NOMO-1 (cell line): ENCODE results near the gene PPP4R4.
A peak's percentile ranks its signal among the peaks of the same experiment; 100 is the strongest.
"Not testable (repeated sequence)": the region's sequence is repeated elsewhere in the genome, so short reads cannot be mapped to it uniquely, and the experiment has no call there.

Source experiments
- DNase-seq, 2 experiments: peaks; one replicate each; lab custom pipeline; 2025; ENCODE audit not compliant: unreplicated experiment in 2 of 2; lab: John Stamatoyannopoulos, UW

Gene PPP4R4

GRCh38 chr14:94264195-94264594 is 90.1 kb downstream of the PPP4R4 start:
- not testable (repeated sequence) for DNase-seq

DNA sequence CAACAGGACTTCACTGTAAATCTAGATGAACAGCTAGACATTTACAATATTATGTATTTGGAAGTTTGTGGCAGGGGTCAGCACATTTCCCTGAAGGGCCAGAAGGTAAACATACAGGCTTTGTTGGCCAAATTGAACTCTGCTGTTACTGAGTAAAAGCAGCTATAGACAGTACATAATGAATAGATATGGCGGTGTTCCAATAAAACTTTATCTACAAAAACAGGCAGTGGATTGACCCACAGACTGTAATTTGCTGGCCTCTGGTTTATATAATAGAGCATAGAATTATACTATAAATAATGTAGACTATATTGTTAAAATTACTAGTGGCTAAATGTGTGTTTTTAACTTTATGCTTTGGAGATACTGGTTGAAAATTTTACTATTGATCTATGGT is 93.2 kb downstream of the PPP4R4 start:
- no peak for DNase-seq

DNA sequence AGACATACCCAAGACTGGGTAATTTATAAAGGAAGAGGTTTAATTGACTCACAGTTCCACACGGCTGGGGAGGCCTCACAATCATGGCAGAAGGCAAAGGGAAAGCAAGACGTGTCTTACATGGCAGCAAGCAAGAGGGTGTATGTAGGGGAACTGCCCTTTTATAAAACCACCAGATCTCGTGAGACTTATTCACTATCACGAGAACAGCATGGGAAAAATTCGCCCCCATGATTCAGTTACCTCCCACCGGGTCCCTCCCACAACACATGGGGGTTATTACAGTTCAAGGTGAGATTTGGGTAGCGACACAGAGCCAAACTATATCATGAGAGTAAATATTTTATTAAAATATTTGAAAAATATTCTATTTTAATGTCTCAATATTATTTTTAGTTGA is 94.5 kb downstream of the PPP4R4 start:
- DNase-seq, result not testable (repeated sequence)

GRCh38 chr14:94269156-94269555 is 95.0 kb downstream of the PPP4R4 start:
- DNase-seq, result no peak

GRCh38 chr14:94276898-94277561 is 102.9 kb downstream of the PPP4R4 start:
- DNase-seq, result peak in 1 of 2 experiments; percentile 0

- DNase-seq, result no peak
These were observed 104.6 kb downstream of the PPP4R4 start for GRCh38 chr14:94278731-94279130.

DNA sequence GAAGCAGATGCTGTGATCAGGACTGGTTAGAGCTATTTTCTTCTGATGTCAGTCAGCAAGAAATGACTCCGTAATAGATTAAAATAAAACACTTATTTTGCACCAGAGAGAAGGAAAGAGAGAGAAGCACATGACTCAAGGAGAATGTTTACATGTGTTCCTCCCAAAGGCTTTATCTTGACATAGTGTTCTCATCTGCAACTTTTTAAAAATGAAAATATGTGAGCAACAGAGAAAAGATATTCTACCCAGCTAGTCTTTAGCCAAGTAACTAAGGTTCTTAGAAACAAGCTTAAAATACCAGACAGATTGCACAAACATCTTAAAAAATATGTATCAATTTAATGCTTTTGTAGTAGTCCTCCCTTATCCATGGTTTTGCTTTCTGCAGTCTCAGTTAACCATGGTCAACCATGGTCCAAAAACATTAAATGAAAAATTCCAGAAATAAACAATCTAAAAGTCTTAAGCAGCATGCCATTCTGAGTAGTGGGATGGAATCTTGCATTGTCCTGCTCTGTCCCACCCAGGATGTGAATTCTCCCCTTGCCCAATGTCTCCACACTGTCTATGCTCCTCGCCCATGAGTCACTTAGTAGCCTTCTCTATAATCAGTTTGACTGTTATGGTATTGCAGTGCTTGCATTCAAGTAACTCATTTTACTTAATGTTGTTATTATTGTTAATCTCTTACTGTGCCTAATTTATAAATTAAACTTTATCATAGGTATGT is 109.0 kb downstream of the PPP4R4 start:
- no peak for DNase-seq

DNA sequence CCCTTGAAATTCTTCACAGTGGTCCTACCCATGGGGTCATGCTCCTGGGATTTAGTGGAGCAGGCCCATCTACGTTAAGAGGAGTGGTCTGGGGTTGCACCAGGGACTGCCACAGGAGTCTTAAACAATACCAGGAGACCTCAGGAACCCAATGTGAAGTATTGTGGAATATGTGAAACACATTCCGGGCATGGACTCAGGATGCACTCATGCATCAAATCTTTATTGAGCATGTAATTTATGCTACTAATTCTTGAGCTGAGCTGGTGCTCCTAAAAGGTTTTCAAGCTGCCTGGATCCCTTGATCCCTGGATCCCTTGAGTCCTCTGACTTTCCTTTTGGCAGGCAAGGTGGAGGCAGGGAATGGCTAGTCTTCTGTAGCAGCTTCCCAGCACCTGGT is 110.1 kb downstream of the PPP4R4 start:
- no peak for DNase-seq

DNA sequence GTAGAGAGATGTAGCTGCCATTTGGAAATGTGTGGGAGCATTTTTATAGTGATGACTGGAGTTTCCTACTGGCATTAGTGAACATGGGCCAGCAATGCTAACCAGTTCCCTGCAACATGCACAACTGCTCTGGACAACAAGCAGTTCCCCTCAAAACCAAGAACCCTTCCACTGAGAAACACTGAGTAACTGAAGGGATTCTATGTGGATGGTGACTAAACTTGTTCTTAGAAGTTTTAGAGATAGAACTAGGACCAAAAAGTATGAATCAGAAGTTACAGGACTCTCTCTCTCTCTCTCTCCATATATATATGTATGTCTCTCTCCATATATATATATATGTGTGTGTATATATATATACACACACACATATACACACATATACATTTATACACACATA is 111.0 kb downstream of the PPP4R4 start:
- no peak for DNase-seq

DNA sequence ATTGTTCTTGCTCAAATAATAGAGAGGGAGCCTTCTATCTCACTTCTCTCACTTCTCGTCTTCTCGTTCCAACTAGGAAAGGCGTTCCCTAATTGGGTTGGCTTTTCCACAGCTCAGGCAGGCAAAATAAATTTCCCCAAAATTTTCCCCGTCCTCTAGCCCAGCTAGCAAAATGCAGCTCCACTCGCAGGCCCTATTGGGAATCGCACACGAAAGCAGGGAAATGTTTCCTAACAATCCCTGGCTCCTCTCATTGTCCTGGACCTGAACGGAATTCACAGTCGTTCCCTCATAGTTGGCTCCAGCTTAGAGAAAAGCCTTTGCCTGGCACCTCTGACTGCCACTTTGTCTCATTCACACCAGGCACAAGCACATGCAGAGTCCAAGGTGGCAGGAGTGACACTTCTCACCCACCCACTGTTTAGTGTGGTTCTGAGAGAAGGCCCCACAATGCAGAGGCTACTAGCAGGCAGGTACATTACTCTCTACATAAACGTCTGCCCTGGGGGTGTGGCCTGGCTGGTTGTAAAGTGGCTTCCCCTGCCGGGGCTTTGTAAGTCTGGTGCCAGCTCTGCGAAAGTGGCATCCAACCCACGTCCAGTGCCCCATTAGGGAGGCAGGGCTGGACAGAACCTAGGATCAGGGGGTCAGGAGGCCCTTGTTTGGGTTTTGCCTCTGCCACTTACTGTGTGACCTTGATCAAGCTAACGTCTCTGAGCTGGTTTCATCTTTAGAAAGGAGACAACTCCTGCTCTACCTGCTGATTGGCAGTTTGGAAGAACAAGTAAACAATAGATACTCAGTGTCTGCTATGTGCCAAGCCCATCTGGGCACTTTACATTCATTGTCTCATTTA is 114.7 kb downstream of the PPP4R4 start:
- DNase-seq, result no peak

DNA sequence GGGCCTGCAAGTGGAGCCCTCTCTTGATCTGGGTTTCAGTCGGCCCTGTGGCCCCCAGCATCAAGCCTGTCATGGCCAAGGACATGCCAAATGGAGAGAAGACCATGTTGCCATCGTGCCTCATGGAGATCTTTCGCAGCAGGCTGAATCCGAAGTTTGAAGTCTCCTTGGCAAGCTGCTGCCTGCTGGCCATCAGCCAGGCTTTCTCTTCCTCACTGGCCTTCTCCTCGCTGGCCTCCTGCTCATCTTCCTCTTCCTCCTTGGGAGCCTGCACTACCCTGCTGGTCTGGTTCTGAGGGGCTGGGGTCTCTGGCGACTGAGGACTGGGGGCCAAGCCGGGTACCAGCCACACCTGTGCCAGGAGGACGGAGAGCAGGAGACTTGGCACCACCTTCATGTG is 116.1 kb downstream of the PPP4R4 start:
- no peak for DNase-seq

- DNase-seq, result no peak
These were observed 117.2 kb downstream of the PPP4R4 start for GRCh38 chr14:94291159-94291905.

DNA sequence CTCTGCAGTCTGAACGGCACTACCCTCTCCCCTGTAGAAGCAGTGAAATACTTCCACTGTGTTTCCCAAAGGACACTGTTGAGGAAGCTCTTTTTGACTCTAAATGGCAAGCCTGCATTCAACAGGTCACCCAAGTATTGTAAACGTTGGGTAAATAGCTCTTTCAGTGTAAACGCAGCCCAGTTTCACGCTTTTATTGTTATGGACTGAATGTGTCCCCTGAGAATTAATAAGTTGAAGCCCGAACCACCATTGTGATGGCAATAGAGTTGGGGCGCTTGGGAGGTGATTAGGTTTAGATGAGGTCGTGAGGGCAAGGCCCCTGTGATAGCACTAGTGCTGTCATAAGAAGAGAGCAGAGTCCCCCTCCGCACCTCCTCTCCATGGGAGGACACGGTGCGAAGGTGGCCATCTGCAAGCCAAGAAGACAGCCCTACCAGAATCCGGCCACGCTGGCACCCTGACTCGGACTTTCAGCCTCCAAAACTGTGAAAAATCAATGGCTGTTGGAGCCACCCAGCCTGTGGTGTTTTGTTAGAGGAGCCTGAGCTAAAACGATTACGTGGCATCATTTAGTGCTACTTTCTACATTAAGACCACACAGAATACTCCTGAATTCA is 117.9 kb downstream of the PPP4R4 start:
- DNase-seq, result no peak

- no peak for DNase-seq
These were observed 118.4 kb downstream of the PPP4R4 start for GRCh38 chr14:94292526-94292871.

- DNase-seq, result no peak
These were observed 118.9 kb downstream of the PPP4R4 start, which contains the start of gene SERPINA10 for GRCh38 chr14:94292872-94293577. Gene SERPINA10 (minus strand): TSS chr14:94293268. CDS start chr14:94290593, 2,675 bp downstream.

GRCh38 chr14:94293578-94293924 is 119.4 kb downstream of the PPP4R4 start:
- no peak for DNase-seq

GRCh38 chr14:94295360-94296180 is 121.4 kb downstream of the PPP4R4 start:
- no peak for DNase-seq

- not testable (repeated sequence) for DNase-seq
These were observed 122.0 kb downstream of the PPP4R4 start for GRCh38 chr14:94296181-94296545.

GRCh38 chr14:94298130-94298529 is 124.0 kb downstream of the PPP4R4 start:
- no peak for DNase-seq
